ENCODE results near the gene RUNDC3A.
"Not testable (repeated sequence)": the region's sequence is repeated elsewhere in the genome, so short reads cannot be mapped to it uniquely, and the experiment has no call there.

RUNDC3A gene

GRCh38 chr17:44352828-44353671 is 44.6 kb downstream of the RUNDC3A start:
- peak overlapping the region; percentile 17 to 48 (median 29) for H3K4me3 ChIP-seq
- H3K27ac ChIP-seq, result peak overlapping the region in 5 of 21 experiments; percentile 9 to 67 (median 37)

- peak overlapping the region; percentile 17 to 48 (median 29) for H3K4me3 ChIP-seq
- peak overlapping the region in 5 of 21 experiments; percentile 9 to 67 (median 37) for H3K27ac ChIP-seq
Measured at GRCh38 chr17:44353672-44354331, 45.4 kb downstream of the RUNDC3A start.

- peak overlapping the region in 5 of 7 experiments; percentile 2 to 48 (median 38) for H3K4me3 ChIP-seq
- H3K27ac ChIP-seq, result no peak overlapping the region
Measured at GRCh38 chr17:44354582-44355561, 46.5 kb downstream of the RUNDC3A start.

- Histone ChIP-seq H3K4me3 (no peak overlapping the region), H3K27ac (no peak overlapping the region)
Measured at GRCh38 chr17:44355642-44356099, 47.3 kb downstream of the RUNDC3A start.

GRCh38 chr17:44356241-44356640 is 47.8 kb downstream of the RUNDC3A start:
- no peak overlapping the region for H3K27ac ChIP-seq
- no peak overlapping the region for H3K4me3 ChIP-seq

GRCh38 chr17:44358066-44358465 is 49.7 kb downstream of the RUNDC3A start:
- Histone ChIP-seq H3K4me3 (no peak overlapping the region), H3K27ac (no peak overlapping the region)

GRCh38 chr17:44359006-44359405 is 50.6 kb downstream of the RUNDC3A start:
- H3K4me3 ChIP-seq, result no peak overlapping the region

GRCh38 chr17:44359458-44360143 is 51.2 kb downstream of the RUNDC3A start:
- Histone ChIP-seq H3K27ac (no peak overlapping the region), H3K4me3 (no peak overlapping the region)

More at GRCh38 chr17:44359006-44359405, 50.6 kb downstream of the RUNDC3A start:
- no peak overlapping the region for H3K27ac ChIP-seq

- Histone ChIP-seq H3K27ac (no peak overlapping the region), H3K4me3 (no peak overlapping the region)
Measured at GRCh38 chr17:44360144-44360533, 51.7 kb downstream of the RUNDC3A start.

- no peak overlapping the region for H3K4me3 ChIP-seq
Measured at GRCh38 chr17:44360826-44361225, 52.4 kb downstream of the RUNDC3A start.

GRCh38 chr17:44361292-44362260 is 53.2 kb downstream of the RUNDC3A start:
- Histone ChIP-seq H3K27ac (no peak overlapping the region), H3K4me3 (no peak overlapping the region)

More at GRCh38 chr17:44360826-44361225, 52.4 kb downstream of the RUNDC3A start:
- no peak overlapping the region for H3K27ac ChIP-seq

GRCh38 chr17:44362459-44362948 is 54.1 kb downstream of the RUNDC3A start:
- peak overlapping the region in 6 of 7 experiments; percentile 45 to 74 (median 55) for H3K4me3 ChIP-seq
- H3K27ac ChIP-seq, result no peak overlapping the region

- Histone ChIP-seq H3K27ac (peak overlapping the region in 12 of 21 experiments; percentile 0 to 63 (median 34)), H3K4me3 (peak overlapping the region; percentile 44 to 74 (median 54))
Measured at GRCh38 chr17:44362949-44363612, 54.7 kb downstream of the RUNDC3A start.

- H3K4me3 ChIP-seq, result peak within 1 kb of the TSS; percentile 44 to 74 (median 54)
- peak within 1 kb of the TSS in 12 of 21 experiments; percentile 0 to 63 (median 34) for H3K27ac ChIP-seq
Measured at GRCh38 chr17:44363613-44364159, 55.3 kb downstream of the RUNDC3A start, which contains the start of gene FAM171A2. Gene FAM171A2, minus strand, starts transcription at chr17:44363853. Its CDS starts 139 bp downstream, at chr17:44363714.

- not testable (repeated sequence) for H3K4me3 ChIP-seq, H3K27ac ChIP-seq
Measured at GRCh38 chr17:44365051-44365450, 56.6 kb downstream of the RUNDC3A start.

- no peak overlapping the region for H3K27ac ChIP-seq
- H3K4me3 ChIP-seq, result no peak overlapping the region
Measured at GRCh38 chr17:44367231-44367979, 59.0 kb downstream of the RUNDC3A start.
